Metanephros (tissue), 1 donor: ENCODE data around the gene PTPRQ. TPM values are rescaled to one million over a fixed set of nuclear protein-coding genes. Genes with fewer than 3 reads are reported as not detected.

Experiments used
- total RNA-seq: library from RNA; depleted of rRNA; stranded (reverse); fragments of >200 nt; gene quantifications from one replicate; pipeline ENCODE4 v1.2.3, GENCODE V29; 2014

The PTPRQ gene, protein sequence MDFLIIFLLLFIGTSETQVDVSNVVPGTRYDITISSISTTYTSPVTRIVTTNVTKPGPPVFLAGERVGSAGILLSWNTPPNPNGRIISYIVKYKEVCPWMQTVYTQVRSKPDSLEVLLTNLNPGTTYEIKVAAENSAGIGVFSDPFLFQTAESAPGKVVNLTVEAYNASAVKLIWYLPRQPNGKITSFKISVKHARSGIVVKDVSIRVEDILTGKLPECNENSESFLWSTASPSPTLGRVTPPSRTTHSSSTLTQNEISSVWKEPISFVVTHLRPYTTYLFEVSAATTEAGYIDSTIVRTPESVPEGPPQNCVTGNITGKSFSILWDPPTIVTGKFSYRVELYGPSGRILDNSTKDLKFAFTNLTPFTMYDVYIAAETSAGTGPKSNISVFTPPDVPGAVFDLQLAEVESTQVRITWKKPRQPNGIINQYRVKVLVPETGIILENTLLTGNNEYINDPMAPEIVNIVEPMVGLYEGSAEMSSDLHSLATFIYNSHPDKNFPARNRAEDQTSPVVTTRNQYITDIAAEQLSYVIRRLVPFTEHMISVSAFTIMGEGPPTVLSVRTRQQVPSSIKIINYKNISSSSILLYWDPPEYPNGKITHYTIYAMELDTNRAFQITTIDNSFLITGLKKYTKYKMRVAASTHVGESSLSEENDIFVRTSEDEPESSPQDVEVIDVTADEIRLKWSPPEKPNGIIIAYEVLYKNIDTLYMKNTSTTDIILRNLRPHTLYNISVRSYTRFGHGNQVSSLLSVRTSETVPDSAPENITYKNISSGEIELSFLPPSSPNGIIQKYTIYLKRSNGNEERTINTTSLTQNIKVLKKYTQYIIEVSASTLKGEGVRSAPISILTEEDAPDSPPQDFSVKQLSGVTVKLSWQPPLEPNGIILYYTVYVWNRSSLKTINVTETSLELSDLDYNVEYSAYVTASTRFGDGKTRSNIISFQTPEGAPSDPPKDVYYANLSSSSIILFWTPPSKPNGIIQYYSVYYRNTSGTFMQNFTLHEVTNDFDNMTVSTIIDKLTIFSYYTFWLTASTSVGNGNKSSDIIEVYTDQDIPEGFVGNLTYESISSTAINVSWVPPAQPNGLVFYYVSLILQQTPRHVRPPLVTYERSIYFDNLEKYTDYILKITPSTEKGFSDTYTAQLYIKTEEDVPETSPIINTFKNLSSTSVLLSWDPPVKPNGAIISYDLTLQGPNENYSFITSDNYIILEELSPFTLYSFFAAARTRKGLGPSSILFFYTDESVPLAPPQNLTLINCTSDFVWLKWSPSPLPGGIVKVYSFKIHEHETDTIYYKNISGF (N-terminal part only)
- total RNA-seq: 19.0 TPM

DNA sequence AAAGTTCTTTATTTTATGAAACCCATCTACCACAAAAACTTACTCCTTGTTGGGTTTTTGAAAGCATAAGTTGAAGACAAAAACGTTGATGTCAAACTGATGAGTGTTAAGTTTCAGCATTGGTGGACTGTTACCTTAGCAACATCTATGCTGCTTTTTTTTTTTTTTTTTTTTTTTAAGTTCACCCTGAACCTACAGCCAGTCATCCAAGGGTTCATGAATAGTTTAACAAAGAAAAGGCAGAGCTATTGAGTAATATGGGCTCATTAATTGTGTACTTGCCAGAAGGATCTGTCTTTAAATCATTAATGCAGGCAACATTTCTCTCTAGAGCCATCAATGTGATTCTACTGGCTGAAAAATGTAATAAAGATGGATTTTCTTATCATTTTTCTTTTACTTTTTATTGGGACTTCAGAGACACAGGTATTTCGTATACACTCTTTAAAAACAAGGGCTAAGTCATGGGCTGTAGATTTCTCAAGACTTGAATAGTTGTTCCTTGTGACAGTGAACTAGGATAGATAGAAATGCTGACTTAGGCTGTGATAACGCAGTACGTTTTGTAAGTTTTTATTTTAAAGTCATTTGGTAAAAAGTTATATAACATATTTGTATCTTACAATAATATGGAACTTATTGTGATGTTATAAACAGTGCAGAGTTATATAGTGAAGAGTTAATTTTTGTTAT, at the start of gene PTPRQ:
Gene PTPRQ (plus strand): TSS at position 262 of the 693 bp plus-strand sequence. CDS start 111 bp downstream, at position 373.

DNA sequence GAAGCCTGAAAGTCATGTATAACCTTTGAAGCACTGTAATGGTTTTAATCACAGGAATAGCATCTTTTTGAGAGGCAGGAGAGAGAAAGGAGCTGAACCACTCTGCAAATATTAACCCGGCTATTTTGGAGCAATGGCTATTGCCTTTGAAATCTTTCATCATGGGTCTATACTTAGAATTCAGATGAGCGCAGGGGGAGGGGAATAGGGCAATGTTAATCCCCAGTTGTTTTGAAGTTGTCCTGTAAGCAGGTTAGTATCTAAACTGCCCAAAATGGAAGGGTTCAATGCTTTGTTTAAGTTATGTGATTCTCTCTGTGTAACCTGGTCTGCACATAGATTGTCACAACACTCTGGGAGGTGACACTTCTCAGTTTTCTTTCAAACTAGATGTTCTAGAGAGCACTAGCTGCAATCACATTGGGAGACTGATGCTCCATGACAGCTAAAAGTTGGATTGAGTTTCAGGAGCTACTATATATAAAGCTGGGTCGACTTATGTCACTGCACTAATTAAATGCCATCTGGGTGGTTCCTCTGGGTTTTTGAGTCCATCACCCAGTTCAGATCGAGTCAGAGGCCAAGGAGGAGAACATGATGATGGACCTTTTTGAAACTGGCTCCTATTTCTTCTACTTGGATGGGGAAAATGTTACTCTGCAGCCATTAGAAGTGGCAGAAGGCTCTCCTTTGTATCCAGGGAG, 263.2 kb downstream of the PTPRQ start, which contains the start of gene MYF6:
Gene MYF6 (plus strand): TSS at position 509 of the 704 bp plus-strand sequence. CDS start 86 bp downstream, at position 595.

DNA sequence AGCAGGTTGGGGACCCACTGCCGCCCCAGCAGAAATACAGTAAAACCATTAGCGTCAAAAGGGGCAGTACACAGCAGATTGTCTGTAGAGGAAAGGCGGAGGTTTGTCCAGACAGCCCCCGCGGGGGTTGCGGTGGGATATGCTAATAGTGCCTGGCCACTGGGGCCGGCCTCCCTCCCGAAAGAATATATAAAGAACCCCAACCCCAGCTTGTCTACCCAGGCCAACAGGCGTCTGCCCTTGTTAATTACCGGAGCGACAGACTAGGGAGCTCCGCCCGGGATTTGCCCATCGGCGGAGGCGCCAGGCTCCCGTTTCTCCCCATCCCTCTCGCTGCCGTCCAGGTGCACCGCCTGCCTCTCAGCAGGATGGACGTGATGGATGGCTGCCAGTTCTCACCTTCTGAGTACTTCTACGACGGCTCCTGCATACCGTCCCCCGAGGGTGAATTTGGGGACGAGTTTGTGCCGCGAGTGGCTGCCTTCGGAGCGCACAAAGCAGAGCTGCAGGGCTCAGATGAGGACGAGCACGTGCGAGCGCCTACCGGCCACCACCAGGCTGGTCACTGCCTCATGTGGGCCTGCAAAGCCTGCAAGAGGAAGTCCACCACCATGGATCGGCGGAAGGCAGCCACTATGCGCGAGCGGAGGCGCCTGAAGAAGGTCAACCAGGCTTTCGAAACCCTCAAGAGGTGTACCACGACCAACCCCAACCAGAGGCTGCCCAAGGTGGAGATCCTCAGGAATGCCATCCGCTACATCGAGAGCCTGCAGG, 272.8 kb downstream of the PTPRQ start, which contains the start of gene MYF5:
Gene MYF5 (plus strand): TSS at position 217 of the 774 bp plus-strand sequence. CDS start 152 bp downstream, at position 369.

